Stimulated activated CD4-positive, alpha-beta T cell treated with anti-CD3 and anti-CD28 coated beads, Interleukin-2, amount 100 ng/mL, for 24 hours (primary cell): ENCODE measurements around the gene SLC35D3.
"Not testable (repeated sequence)": the region's sequence is repeated elsewhere in the genome, so short reads cannot be mapped to it uniquely, and the experiment has no call there.

Experiments used
- DNase-seq, 2 donors: peaks; one replicate each; pipeline ENCODE4 v3.0.0-alpha.2; 2020

SLC35D3 gene

GRCh38 chr6:136923116-136923953 lies 1.2 kb downstream of the SLC35D3 start:
- DNase-seq: peak in 1 of 2 donors; percentile 35

- DNase-seq: no peak
These were observed 2.0 kb downstream of the SLC35D3 start for GRCh38 chr6:136923954-136924673.

- DNase-seq: no peak
These were observed 4.3 kb downstream of the SLC35D3 start for GRCh38 chr6:136926383-136926782.

GRCh38 chr6:136927292-136927691 lies 5.2 kb downstream of the SLC35D3 start:
- peak in 1 of 2 donors; percentile 10 for DNase-seq

DNA sequence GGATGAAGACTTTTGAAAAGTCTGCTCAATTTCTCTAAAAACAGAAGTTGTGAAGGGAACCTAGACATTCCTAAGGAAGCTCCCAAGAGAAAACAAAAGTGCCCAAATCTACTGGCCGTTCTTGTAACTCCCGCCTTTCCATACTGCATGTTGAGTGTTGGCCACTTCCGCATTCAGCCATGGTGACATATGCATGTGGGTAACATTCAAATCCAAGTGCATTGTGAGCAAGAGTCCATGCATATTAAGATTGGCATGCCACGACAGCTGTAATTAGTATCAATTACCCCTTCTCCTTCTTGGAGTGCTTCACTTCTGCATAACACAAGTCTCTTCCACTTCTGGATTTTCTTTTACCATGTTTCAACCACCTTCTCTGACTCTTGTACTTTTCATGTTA lies 8.4 kb downstream of the SLC35D3 start:
- DNase-seq: no peak

DNA sequence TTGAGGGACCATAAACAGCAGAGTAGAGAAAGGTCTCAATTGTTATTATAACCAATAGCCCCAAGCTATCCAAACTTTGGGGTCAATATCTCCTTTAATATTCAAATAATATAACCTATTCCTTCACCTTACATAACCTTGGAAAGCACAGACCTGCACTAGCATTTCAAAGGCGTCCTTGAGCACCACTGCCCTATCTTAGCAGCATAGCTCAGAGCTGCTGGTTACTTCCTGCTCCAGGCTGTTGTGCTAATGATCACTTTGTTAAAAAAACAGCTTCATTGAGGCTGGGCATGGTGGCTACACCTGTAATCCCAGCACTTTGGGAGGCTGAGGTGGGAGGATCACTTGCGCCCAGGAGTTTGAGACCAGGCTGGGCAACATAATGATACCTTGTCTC lies 10.5 kb downstream of the SLC35D3 start:
- no peak for DNase-seq

DNA sequence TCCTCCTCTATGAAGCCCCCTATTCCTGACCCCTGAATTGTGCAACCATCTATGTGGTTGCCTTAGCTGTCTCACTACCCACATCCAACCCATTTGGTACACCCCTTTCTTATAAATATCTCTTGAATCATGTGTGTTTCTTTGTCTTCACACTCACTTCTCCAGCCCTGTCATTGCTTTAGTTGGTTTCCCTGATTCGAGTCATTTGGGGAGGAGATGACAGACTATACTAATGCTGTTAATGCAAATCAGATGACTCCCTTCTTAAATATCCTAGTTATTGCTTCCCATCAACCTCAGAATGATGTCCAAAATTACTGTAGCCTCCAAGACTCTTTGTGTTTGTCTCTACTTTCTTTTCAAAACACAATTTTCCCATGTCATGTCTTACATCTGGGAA lies 23.0 kb downstream of the SLC35D3 start:
- DNase-seq: no peak

DNA sequence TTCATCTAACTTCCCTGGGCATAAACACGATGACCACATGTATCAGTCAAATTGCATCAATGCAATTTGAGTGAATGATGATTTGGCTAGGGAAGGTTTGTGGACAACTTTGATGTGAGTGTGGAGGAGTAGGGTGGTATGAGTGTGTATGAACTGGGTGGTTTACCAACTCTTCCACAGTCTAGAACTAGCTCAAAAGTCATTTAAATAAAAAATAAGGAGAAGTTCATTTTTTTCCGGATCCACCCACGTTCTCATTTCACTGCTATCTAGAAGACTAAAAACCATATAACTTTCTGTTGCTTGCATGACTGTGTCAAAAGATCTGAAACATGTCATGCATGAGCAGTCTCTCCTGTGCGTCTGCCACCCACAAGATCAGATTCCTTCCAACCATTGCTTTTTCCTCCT lies 23.6 kb downstream of the SLC35D3 start:
- DNase-seq: no peak

DNA sequence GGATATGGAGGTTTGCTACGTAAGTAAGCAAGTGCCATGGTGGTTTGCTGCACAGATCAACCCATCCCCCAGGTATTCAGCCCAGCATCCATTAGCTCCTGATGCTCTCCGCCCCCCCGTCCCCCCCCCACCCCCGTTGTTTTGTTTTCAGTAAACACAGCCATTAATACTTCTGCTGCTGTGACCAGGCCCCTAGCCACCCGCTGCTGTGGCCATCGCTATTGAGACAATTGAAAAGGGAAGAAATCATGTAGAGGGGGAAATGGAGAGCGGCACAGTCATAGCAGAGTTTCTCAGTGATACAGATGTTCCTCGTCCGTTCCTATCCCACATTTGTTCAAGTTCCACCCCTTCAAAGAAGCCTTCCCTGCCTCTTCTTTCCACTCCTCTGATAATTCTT lies 24.9 kb downstream of the SLC35D3 start:
- no peak for DNase-seq

- not testable (repeated sequence) for DNase-seq
These were observed 27.9 kb downstream of the SLC35D3 start for GRCh38 chr6:136949957-136950356.

GRCh38 chr6:136950436-136951126 lies 28.5 kb downstream of the SLC35D3 start:
- no peak for DNase-seq

GRCh38 chr6:136952714-136953260 lies 30.7 kb downstream of the SLC35D3 start:
- no peak for DNase-seq

- DNase-seq: no peak
These were observed 33.0 kb downstream of the SLC35D3 start for GRCh38 chr6:136955123-136955522.

DNA sequence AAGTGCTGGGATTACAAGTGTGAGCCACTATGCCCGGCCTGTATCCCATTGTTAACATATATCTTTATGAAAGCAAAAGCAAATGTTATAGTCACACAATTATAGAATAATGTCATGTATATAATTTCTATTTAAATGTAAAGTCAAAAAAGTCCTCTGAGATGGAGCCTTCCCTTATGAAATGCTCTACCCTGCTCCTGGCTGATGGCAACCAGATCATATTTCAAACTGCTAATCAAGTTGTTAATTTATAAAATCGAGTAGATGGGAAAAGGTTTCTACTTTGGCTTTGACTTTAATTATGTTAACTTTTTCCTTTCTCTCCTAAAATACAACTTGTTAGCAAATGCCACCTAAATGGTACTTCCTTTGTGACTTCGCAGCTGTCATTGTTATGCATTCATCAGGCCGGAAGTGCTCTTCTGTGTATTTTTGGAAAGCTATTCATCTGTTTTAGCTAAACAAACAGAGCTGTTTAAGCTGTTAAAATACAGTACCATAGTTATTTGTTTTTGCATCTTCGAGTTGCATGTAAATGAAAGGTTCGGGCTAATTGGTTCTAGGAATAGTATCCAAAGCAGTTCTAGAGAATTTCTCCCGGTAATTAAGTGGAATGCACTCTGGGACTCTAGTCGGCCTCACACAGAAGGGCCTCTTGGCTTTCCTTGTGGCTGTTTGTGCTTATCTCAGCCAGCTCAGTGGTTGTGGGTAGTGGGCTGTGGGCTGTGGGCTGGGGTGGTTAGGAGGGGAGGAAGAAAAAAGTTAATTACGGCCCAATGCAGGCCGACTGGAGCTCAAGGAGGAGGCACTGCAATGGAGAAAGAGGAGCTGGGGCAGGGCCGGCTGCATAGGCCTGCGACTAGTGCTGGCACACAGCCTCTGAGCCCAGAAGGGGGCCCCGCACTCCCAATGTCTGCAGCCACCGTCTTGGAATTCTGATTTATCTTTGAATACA lies 34.8 kb downstream of the SLC35D3 start:
- no peak for DNase-seq

DNA sequence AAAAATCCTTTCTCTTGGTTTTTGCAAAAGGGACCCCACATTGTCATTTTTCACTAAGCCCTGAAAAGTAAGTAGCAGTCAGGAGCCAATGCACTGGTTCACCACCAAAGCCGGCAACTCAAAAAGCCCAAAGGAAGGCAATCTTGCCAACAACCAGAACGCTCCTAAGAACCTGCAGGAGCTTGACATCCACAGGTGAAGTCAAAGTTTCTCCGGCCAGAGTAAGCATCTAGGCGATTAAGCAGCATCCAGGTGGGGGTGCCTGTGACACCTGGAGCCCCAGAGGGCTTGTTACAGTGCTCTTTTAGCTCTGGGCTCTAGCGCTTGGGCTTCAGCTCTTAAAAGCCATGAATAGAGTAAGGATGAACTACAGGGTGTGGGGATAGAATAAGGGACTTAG lies 36.1 kb downstream of the SLC35D3 start:
- no peak for DNase-seq

- DNase-seq: no peak
These were observed 37.4 kb downstream of the SLC35D3 start for GRCh38 chr6:136959471-136959891.

GRCh38 chr6:136959935-136960334 lies 37.8 kb downstream of the SLC35D3 start:
- DNase-seq: not testable (repeated sequence)

- DNase-seq: no peak
These were observed 38.7 kb downstream of the SLC35D3 start for GRCh38 chr6:136960781-136961180.

GRCh38 chr6:136961848-136962247 lies 39.7 kb downstream of the SLC35D3 start:
- DNase-seq: no peak

DNA sequence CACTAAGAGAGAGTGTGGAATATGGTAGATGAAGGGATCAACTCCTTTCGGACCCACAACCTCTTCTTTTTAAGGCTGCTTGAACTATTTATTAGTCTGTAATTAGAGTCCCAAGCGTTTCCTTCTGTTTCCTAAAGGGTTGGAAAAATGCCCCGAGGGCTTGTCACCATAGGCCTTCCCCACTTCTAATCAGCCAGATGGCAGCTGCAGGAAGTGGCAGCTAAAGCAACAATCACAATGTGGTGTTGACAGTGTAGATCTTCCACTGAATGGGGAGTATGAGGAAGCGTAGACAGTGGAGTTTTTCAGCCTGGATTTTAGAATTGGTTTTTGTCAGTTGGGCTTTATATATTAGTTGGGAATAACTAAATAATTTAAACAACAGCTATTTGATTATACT lies 40.6 kb downstream of the SLC35D3 start:
- DNase-seq: no peak

DNA sequence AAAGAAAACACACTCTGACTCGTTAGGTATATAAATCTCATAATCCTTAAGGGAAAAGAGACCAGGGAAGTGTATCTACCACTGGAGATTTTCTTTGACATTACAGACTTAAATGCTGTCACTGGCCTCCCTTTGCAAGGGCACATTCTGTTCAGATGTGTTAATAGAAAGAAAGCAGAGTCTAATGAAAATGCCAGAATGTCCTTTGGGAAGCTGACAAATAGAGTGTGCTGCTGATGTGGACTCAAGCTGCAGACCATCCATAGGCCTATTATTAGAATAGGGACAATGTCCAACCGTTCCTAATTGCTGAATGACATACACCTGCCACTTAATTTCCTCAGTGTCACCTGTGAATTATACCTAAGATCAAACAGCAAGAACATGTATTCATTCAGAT lies 41.2 kb downstream of the SLC35D3 start:
- no peak for DNase-seq

DNA sequence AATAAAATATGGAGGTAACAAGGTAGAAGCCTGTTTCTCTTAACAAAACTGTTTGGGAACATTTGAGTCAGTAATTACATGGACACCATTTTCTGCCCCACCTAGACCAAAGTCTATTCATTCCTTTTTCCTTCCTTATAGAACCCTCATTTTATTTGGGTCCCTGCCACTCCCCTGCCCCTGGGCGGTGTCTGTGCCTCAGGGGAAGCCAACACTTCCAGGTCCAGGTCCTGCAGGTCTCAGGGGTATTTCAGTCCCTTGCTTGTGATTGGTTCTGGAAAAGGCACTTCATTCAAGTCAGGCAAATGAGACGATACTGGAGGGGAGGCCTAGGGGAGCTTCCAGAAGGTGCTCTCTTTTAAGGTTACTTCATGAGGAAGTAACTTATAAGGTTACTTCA lies 42.3 kb downstream of the SLC35D3 start:
- DNase-seq: no peak
